IgD-negative memory B cell (primary cell): ENCODE measurements around the gene CEP120. TPM values are rescaled to one million over a fixed set of nuclear protein-coding genes. Genes with fewer than 3 reads are reported as not detected.
A peak's percentile ranks its signal among the peaks of the same experiment; 100 is the strongest.
"Not testable (repeated sequence)": the region's sequence is repeated elsewhere in the genome, so short reads cannot be mapped to it uniquely, and the experiment has no call there.

ENCODE experiments used
- H3K27ac Mint-ChIP-seq, 3 donors: one replicate each; pipeline ENCODE4 v1.8.0; 2020 to 2022; ENCODE audit warnings: mild to moderate bottlenecking in 3 of 3, mixed read lengths in 3 of 3, moderate library complexity in 1 of 3
- H3K27me3 Mint-ChIP-seq: one replicate; pipeline ENCODE4 v1.8.0; 2021; ENCODE audit warnings: mixed read lengths
- H3K36me3 Mint-ChIP-seq: one replicate; pipeline ENCODE4 v1.8.0; 2020; ENCODE audit warnings: mild to moderate bottlenecking, mixed read lengths
- H3K4me1 Mint-ChIP-seq, 3 donors: one replicate each; pipeline ENCODE4 v1.8.0; 2020 to 2022; ENCODE audit warnings: mixed read lengths in 3 of 3, mild to moderate bottlenecking in 1 of 3
- H3K4me3 Mint-ChIP-seq, 4 donors: one replicate each; pipeline ENCODE4 v1.8.0; 2020 to 2022; ENCODE audit warnings: mild to moderate bottlenecking in 4 of 4, mixed read lengths in 4 of 4, moderate library complexity in 3 of 4
- H3K9me3 Mint-ChIP-seq, 3 donors: one replicate each; pipeline ENCODE4 v1.8.0; 2020 to 2021; ENCODE audit warnings: mixed read lengths in 3 of 3, mild to moderate bottlenecking in 1 of 3
- polyA plus RNA-seq: library from polyadenylated mRNA; unstranded; fragments of 300-500 nt; fragmentation: Illumina TruSeq; gene quantifications from one replicate; pipeline ENCODE4 v1.2.3, GENCODE V29; 2021

The CEP120 gene
- polyA plus RNA-seq, 1 donor from 2014 or later = 29.1 TPM

DNA sequence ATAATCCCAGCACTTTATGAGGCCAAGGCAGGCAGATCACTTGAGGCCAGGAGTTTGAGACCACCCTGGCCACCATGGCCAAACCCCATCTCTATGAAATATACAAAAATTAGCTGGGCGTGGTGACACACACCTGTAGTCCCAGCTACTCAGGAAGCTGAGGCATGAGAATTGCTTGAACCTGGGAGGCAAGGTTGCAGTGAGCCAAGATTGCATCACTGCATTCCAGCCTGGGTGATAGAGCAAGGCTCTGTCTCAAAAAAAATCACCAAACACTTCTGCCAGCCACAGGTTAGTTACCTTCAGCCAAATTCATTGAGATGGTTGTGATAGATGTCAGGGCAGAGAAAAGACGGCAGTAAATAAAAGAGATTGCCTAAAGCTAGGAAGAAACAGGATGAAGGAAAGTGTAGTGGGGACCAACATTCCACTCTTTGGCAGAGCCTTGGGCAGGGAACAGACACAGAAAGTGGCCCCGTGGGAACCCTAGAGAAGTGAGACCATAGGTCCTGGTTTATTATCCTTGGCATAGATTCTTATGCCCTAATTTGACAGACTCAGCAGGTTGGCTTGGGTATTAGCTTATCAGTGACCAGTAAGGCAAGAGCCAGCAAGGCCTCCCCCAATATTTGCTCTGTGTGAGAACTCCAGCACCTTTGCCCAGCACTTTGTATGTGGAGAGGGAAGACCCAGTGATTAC is 5.5 kb upstream of the CEP120 start:
- Mint-ChIP-seq H3K9me3 (peaks cover 0 to 2% (median 1%) of the 10 kb centered on the region in 3 donors), H3K4me1 (peaks cover 3 to 9% (median 4%) of the 10 kb centered on the region in 3 donors), H3K27ac (no peak overlapping the region), H3K36me3 (peaks cover 3% of the 10 kb centered on the region), H3K27me3 (no peaks in the 10 kb centered on the region), H3K4me3 (no peak overlapping the region)

DNA sequence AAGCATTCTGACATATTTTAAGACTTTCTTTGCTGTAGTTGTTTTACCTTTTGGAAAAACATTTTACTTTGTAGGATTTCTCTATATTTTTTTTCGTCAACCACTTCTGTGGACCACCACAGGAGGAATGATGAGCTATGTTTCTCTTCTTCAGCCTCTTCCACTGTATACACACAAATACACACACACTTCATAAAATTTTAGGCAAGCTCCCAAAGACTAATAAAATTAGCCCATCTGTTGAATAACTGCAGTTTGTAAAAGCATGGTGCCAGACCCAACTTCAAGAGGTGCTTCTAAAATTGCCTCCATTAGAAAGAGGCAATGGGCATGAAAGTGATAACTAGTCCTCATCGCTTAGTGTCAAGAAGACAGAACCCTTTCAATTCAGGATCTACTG is 4.1 kb upstream of the CEP120 start:
- Mint-ChIP-seq H3K36me3 (no peaks in the 10 kb centered on the region), H3K4me1 (peaks cover 3 to 9% (median 7%) of the 10 kb centered on the region in 3 donors), H3K27ac (no peak overlapping the region), H3K4me3 (peak overlapping the region in 1 of 4 donors; percentile 30), H3K27me3 (no peaks in the 10 kb centered on the region), H3K9me3 (peaks cover 0 to 2% (median 1%) of the 10 kb centered on the region in 3 donors)

GRCh38 chr5:123425431-123425830 is 2.2 kb upstream of the CEP120 start:
- no peaks in the 10 kb centered on the region for H3K36me3 Mint-ChIP-seq
- H3K4me1 Mint-ChIP-seq = peaks cover 3 to 9% (median 9%) of the 10 kb centered on the region in 3 donors
- no peaks in the 10 kb centered on the region for H3K27me3 Mint-ChIP-seq
- H3K4me3 Mint-ChIP-seq = peak overlapping the region in 2 of 4 donors; percentile 26 to 74
- peak overlapping the region in 2 of 3 donors; percentile 2 to 11 for H3K27ac Mint-ChIP-seq
- peaks cover 0 to 2% (median 1%) of the 10 kb centered on the region in 3 donors for H3K9me3 Mint-ChIP-seq

GRCh38 chr5:123422433-123423277 is 548 bp downstream of the CEP120 start:
- H3K4me3 Mint-ChIP-seq = no peak overlapping the region
- H3K36me3 Mint-ChIP-seq = peaks cover 3% of the 10 kb centered on the region
- peaks cover 0 to 2% (median 1%) of the 10 kb centered on the region in 3 donors for H3K9me3 Mint-ChIP-seq
- H3K27me3 Mint-ChIP-seq = no peaks in the 10 kb centered on the region
- H3K4me1 Mint-ChIP-seq = peaks cover 13 to 19% (median 15%) of the 10 kb centered on the region in 3 donors
- no peak overlapping the region for H3K27ac Mint-ChIP-seq

DNA sequence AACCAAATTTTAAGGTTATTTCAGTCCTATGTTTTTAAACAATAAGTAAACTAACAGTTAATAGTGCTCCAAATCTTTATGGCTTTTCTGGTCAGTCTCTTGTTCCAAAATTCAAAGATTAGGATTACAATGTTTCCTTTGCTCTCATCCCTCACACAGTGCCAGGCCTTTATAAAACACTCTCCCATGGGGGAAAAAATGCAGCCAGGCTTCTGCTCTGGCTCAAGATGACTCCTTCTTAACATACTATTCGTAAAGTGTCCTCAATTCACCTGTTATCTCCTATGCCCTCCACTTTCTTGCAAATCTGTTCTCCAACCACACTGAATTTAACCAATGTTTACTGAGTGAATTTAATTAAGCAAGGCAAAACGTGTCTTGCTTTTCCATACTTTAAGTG is 1.4 kb downstream of the CEP120 start:
- H3K4me1 Mint-ChIP-seq = peaks cover 15 to 19% (median 16%) of the 10 kb centered on the region in 3 donors
- no peak overlapping the region for H3K4me3 Mint-ChIP-seq
- no peaks in the 10 kb centered on the region for H3K27me3 Mint-ChIP-seq
- H3K9me3 Mint-ChIP-seq = peaks cover 0 to 2% (median 1%) of the 10 kb centered on the region in 3 donors
- peaks cover 3% of the 10 kb centered on the region for H3K36me3 Mint-ChIP-seq
- H3K27ac Mint-ChIP-seq = no peak overlapping the region

DNA sequence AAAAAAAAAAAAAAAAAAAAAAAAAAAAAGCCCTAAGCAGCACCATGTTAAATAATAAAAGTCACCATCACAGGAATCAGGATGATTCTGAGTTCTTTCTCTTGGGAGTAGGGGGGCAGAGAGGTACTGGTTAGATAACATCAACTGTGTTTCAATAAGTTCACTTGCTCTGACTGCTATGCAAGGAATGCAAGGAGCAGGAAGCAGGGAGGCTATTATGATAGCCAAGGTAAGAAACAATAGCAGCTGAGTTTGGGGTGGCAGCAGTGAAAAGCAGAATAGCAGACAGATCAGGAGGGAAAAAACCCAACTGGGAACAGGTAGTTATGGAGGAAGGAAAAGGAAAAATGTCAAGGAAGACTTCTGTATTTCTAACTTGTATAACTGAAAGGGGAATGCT is 8.2 kb downstream of the CEP120 start:
- peak overlapping the region in 1 of 4 donors; percentile 34 for H3K4me3 Mint-ChIP-seq
- no peaks in the 10 kb centered on the region for H3K9me3 Mint-ChIP-seq
- peaks cover 16 to 19% (median 19%) of the 10 kb centered on the region in 3 donors for H3K4me1 Mint-ChIP-seq
- H3K27ac Mint-ChIP-seq = no peak overlapping the region
- peaks cover 9% of the 10 kb centered on the region for H3K36me3 Mint-ChIP-seq
- no peaks in the 10 kb centered on the region for H3K27me3 Mint-ChIP-seq

- Mint-ChIP-seq H3K4me3 (no peak overlapping the region), H3K27me3 (no peaks in the 10 kb centered on the region), H3K36me3 (peaks cover 6% of the 10 kb centered on the region), H3K9me3 (no peaks in the 10 kb centered on the region), H3K4me1 (peaks cover 14 to 21% (median 16%) of the 10 kb centered on the region in 3 donors), H3K27ac (no peak overlapping the region)
Measured at GRCh38 chr5:123412206-123412605, 11.0 kb downstream of the CEP120 start.

GRCh38 chr5:123401999-123402398 is 21.2 kb downstream of the CEP120 start:
- H3K4me3 Mint-ChIP-seq, H3K9me3 Mint-ChIP-seq, H3K27me3 Mint-ChIP-seq: not testable (repeated sequence)
- Mint-ChIP-seq H3K36me3 (peaks cover 17% of the 10 kb centered on the region), H3K27ac (peak overlapping the region in 1 of 3 donors; percentile 32), H3K4me1 (peaks cover 28 to 34% (median 33%) of the 10 kb centered on the region in 3 donors)

GRCh38 chr5:123401320-123401719 is 21.9 kb downstream of the CEP120 start:
- H3K36me3 Mint-ChIP-seq = peaks cover 21% of the 10 kb centered on the region
- peak overlapping the region in 1 of 3 donors; percentile 32 for H3K27ac Mint-ChIP-seq
- no peaks in the 10 kb centered on the region for H3K9me3 Mint-ChIP-seq
- H3K27me3 Mint-ChIP-seq = no peaks in the 10 kb centered on the region
- H3K4me1 Mint-ChIP-seq = peaks cover 28 to 34% (median 31%) of the 10 kb centered on the region in 3 donors
- no peak overlapping the region for H3K4me3 Mint-ChIP-seq

- Mint-ChIP-seq H3K27ac (peak overlapping the region in 1 of 3 donors; percentile 32), H3K36me3 (peaks cover 21% of the 10 kb centered on the region), H3K4me1 (peaks cover 25 to 30% (median 27%) of the 10 kb centered on the region in 3 donors)
- not testable (repeated sequence) for H3K27me3 Mint-ChIP-seq, H3K9me3 Mint-ChIP-seq, H3K4me3 Mint-ChIP-seq
Measured at GRCh38 chr5:123400870-123401291, 22.3 kb downstream of the CEP120 start.

DNA sequence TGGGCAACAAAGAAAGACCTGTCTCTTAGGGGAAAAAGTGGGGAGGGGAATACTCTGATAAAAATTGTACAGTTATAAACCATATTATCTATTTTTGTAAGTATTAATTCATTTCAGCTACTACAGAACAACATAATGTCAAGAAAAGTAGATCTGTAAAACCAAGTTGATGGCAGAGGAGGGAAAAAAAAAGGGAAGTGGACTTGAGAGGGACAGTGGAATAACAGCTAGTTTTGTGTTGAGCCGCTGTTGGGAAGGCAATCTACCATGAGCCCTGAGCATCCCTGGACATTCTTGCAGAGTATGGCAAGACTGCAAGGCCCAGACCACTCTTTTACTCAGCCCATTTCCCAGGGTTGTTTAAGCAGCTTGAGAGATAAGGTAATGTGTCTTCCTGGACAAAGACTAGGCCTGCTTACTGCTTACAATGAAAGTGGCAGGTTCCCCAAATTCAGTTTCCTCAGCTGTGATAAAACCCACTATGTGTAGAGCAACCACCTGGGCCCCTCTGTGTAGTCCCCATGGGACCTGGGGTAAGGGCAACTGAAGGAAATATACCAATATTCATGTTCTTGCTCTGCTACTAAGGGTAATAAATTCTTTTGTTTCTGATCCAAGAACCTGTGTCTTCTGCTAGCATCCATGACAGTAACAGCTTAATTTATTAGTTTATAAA is 25.0 kb downstream of the CEP120 start:
- Mint-ChIP-seq H3K9me3 (no peaks in the 10 kb centered on the region), H3K27me3 (no peaks in the 10 kb centered on the region), H3K36me3 (peaks cover 23% of the 10 kb centered on the region), H3K4me1 (peaks cover 22 to 27% (median 26%) of the 10 kb centered on the region in 3 donors), H3K4me3 (peak overlapping the region in 2 of 4 donors; percentile 84 to 85), H3K27ac (peak overlapping the region; percentile 72 to 86 (median 83))

DNA sequence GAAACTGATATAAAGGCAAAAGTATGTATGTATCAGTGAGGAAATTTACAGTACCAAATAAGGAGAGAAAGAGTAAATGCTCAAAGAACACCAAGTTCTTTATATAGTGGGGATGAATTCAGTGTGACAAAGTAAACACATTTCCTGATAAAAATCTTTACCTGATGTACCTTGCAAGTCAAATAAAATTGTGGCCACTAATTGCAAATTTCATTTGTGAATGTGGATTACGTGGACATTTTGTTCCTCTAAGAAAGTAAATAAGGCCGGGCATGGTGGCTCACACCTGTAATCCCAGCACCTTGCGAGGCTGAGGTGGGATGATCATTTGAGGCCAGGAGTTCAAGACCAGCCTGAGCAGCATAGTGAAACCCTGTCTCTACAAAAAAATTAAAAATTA is 25.7 kb downstream of the CEP120 start:
- H3K9me3 Mint-ChIP-seq = no peaks in the 10 kb centered on the region
- peaks cover 23% of the 10 kb centered on the region for H3K36me3 Mint-ChIP-seq
- peak overlapping the region in 2 of 3 donors; percentile 83 to 86 for H3K27ac Mint-ChIP-seq
- H3K4me3 Mint-ChIP-seq = peak overlapping the region in 1 of 4 donors; percentile 4
- H3K27me3 Mint-ChIP-seq = no peaks in the 10 kb centered on the region
- peaks cover 22 to 27% (median 26%) of the 10 kb centered on the region in 3 donors for H3K4me1 Mint-ChIP-seq

DNA sequence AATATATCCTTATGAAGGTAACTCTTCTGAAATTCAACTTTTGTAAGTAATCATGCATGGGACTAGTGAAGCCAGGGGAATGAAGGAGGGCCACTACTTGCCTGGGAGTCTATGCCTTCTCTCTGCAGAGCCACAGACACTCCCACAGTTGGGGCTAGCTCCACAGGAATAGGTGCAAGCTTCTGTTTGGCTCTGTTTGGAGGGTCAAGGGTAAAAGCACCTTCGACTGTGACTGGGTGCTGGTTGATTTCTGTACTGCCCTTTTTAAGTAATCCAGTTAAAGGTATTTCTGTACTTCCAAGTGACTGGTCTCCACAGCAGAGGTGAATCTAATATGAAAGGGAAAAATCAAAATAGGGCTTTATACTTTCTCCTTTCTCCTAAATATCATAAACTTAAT is 32.2 kb downstream of the CEP120 start:
- no peaks in the 10 kb centered on the region for H3K9me3 Mint-ChIP-seq
- H3K27me3 Mint-ChIP-seq = no peaks in the 10 kb centered on the region

DNA sequence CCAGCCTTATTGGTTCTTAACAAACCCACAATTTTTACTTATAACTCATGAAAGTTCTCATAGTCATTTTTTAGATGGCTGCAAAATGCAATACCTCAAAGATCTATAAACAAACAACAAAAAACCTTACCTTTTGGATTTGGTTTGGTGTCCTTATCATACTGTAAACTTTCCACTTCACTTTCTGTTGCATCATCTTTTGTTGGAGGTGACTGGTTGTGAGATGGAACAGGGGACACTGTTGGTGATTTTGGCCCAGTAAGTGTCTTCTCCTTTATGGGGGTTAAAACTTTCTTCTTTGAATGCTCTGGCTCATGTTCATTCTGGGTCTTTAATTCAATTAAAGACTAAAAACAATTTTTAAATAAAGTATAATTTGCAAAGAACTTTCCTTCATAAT is 33.4 kb downstream of the CEP120 start:
- Mint-ChIP-seq H3K27ac (no peak overlapping the region), H3K27me3 (no peaks in the 10 kb centered on the region), H3K9me3 (no peaks in the 10 kb centered on the region), H3K4me1 (no peaks in the 10 kb centered on the region), H3K36me3 (peaks cover 12% of the 10 kb centered on the region), H3K4me3 (no peak overlapping the region)

More for the DNA sequence above, 32.2 kb downstream of the CEP120 start:
- no peak overlapping the region for H3K4me3 Mint-ChIP-seq
- no peak overlapping the region for H3K27ac Mint-ChIP-seq
- peaks cover 15% of the 10 kb centered on the region for H3K36me3 Mint-ChIP-seq
- H3K4me1 Mint-ChIP-seq = no peaks in the 10 kb centered on the region

GRCh38 chr5:123387313-123387712 is 35.9 kb downstream of the CEP120 start:
- peaks cover 4% of the 10 kb centered on the region for H3K36me3 Mint-ChIP-seq
- no peak overlapping the region for H3K27ac Mint-ChIP-seq
- no peak overlapping the region for H3K4me3 Mint-ChIP-seq
- no peaks in the 10 kb centered on the region for H3K27me3 Mint-ChIP-seq
- H3K9me3 Mint-ChIP-seq = no peaks in the 10 kb centered on the region
- H3K4me1 Mint-ChIP-seq = no peaks in the 10 kb centered on the region
